ENCODE measurements around the gene WNT5B. TPM values are rescaled to one million over a fixed set of nuclear protein-coding genes. Genes with fewer than 3 reads are reported as not detected.

WNT5B gene
- total and polyA plus RNA-seq, 2 of the 8 experiments (the other 6 are each of a cell fraction or from before 2014, with no cell fraction given): 0.91 to 1.2 TPM

GRCh38 chr12:1688086-1688710 lies 59.2 kb downstream of the WNT5B start (continued):
- no peak for TF ChIP-seq ATF2 (IDR thresholded peaks at IDR 0.05; ENCODE audit: low read length)

All from H1 (cell line).